Measurements from ENCODE around the gene KCTD5.

DNA sequence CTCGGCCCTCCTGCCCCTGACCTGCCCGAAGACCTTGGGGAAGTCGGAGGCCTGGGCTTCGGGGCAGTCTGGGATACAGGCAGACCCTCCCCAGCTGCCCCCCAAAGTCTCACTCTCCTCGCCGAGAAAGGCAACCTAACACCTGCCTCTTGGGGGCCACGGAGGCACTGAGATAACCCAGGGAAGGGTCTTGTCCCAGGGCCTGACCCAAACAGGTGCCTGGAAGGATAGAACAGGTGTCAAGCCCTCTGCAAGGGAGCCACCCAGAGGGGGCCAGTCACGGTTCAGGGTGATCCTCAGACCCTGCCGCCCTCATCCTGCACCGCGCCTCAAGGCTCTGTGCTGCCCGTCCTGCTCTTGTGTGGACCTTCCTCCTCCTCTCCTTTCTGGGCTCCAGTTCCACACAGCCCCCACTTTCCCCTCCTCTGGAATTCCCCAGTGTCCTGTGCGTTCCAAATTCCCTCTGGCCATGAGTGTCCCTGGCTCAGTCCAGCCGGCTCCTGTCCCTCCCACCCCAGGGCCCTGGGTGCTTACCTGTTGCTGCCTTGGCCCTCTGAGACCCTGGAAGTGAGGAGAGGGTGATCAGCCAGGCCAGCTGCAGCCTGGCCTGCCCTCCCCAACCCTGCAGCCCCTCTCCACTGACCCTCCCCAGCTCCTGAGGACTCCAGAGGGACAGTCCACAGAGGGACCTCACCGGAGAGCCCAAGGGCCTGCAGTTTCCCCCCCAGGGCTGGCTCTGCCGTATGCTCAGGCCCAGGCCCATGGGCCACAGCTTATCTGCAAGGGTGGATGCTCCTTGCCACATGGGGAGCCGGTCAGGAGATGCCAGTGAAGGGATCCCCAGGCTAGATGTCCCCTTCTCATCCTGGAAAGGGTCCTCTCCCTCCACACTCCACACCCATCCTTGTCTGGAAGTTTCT lies 33.9 kb downstream of the KCTD5 start:
- TF ChIP-seq CTCF (conservative IDR thresholded peaks at IDR 0.05): no peak
- TF ChIP-seq EZH2 (IDR thresholded peaks at IDR 0.05; ENCODE audit: low read depth): no peak

Data from PC-9 (cell line).